ENCODE data around the gene SLC9C2.
"Not testable (repeated sequence)": the region's sequence is repeated elsewhere in the genome, so short reads cannot be mapped to it uniquely, and the experiment has no call there.

Gene SLC9C2

DNA sequence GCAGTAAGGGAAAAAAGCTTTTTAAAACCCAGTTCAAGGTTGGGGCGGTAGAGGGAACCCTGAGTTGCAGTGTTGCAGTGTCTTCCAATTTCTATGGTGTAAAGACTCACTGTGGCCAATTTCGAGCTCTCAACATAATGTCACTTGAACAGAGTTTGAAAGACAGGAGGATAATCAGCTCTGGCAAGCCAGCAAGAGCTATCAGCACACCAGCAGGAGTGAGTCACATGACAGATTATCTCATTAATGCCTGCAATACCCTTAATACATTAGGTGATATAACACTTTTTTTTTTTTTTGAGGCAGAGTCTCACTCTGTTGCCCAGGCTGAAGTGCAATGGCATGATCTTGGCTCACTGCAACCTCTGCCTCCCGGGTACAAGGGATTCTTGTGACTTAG, 22.8 kb downstream of the SLC9C2 start:
- H3K27ac ChIP-seq (ENCODE audit: low read depth, low read length): no peak overlapping the region

DNA sequence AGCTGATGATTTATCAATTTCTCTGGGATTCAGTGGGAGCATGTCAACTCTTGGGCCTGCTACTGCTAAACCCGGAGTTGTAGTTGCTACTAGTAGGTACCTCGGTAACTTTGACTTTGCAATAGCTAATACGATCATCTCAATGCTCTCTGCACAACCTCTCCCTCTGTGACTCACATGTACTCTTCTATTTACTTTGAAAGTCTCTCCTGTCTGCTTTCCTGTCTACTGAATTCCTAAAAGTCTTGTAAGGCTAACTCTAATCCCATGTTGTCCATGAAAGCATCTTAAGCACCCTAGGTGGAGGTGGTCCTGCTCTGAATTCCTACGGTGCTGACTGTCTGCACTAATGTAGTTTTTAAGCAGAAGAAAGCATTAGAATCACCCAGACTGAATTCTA, 29.3 kb downstream of the SLC9C2 start:
- no peaks in the 10 kb centered on the region for H3K4me1 ChIP-seq (ENCODE audit: control insufficient read depth, insufficient read depth, low read length)

More for the DNA sequence above, 22.8 kb downstream of the SLC9C2 start:
- no peaks in the 10 kb centered on the region for H3K27me3 ChIP-seq (ENCODE audit: control insufficient read depth, insufficient read depth, low read length)
- H3K4me1 ChIP-seq (ENCODE audit: control insufficient read depth, insufficient read depth, low read length): no peaks in the 10 kb centered on the region
- no peaks in the 10 kb centered on the region for H3K9me3 ChIP-seq (ENCODE audit: control insufficient read depth, insufficient read depth, low read length)
- no peak overlapping the region for H3K9ac ChIP-seq (ENCODE audit: low read depth, low read length)
- H3K4me3 ChIP-seq (ENCODE audit: low read depth, low read length): no peak overlapping the region
- no peaks in the 10 kb centered on the region for H3K36me3 ChIP-seq (ENCODE audit: control insufficient read depth, insufficient read depth, low read length)

DNA sequence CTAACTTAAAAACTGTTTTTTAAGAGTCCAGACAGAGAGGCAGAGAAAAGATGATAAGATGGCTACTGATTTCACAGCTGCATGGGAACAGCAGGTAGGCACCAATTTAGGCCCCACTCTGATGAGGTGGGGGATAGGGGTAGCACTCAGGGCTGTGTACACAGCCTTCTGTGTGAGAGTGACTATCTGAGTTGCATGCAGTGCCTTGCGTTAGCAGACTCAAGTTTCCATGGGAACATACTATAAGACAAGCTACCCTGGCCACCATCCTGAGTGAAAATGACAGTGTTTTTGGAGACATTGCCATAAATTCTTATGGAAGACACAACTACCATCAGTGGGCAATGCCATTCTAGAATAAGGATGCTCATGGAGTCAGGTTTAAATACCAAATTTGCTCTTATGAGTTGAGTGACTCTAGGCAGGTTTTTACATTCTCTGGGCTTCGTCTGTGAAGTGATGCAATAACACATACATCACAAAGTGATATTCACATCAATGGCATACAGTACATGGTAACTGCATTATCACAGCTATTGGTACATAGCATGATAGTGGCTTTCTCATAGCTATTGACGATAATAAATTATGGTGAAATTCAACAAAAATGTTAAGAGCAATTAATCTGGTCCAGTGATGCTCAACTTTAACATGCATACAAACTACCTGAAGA, 30.5 kb downstream of the SLC9C2 start:
- H3K9me3 ChIP-seq (ENCODE audit: control insufficient read depth, insufficient read depth, low read length): no peaks in the 10 kb centered on the region
- no peak overlapping the region for H3K4me3 ChIP-seq (ENCODE audit: low read depth, low read length)
- H3K9ac ChIP-seq (ENCODE audit: low read depth, low read length): no peak overlapping the region
- no peak overlapping the region for H3K27ac ChIP-seq (ENCODE audit: low read depth, low read length)
- H3K4me1 ChIP-seq (ENCODE audit: control insufficient read depth, insufficient read depth, low read length): no peaks in the 10 kb centered on the region
- no peaks in the 10 kb centered on the region for H3K27me3 ChIP-seq (ENCODE audit: control insufficient read depth, insufficient read depth, low read length)
- no peaks in the 10 kb centered on the region for H3K36me3 ChIP-seq (ENCODE audit: control insufficient read depth, insufficient read depth, low read length)

More for the DNA sequence above, 29.3 kb downstream of the SLC9C2 start:
- Histone ChIP-seq H3K9ac (ENCODE audit: low read depth, low read length) (no peak overlapping the region), H3K9me3 (ENCODE audit: control insufficient read depth, insufficient read depth, low read length) (no peaks in the 10 kb centered on the region), H3K4me3 (ENCODE audit: low read depth, low read length) (no peak overlapping the region), H3K27me3 (ENCODE audit: control insufficient read depth, insufficient read depth, low read length) (no peaks in the 10 kb centered on the region), H3K36me3 (ENCODE audit: control insufficient read depth, insufficient read depth, low read length) (no peaks in the 10 kb centered on the region), H3K27ac (ENCODE audit: low read depth, low read length) (no peak overlapping the region)

DNA sequence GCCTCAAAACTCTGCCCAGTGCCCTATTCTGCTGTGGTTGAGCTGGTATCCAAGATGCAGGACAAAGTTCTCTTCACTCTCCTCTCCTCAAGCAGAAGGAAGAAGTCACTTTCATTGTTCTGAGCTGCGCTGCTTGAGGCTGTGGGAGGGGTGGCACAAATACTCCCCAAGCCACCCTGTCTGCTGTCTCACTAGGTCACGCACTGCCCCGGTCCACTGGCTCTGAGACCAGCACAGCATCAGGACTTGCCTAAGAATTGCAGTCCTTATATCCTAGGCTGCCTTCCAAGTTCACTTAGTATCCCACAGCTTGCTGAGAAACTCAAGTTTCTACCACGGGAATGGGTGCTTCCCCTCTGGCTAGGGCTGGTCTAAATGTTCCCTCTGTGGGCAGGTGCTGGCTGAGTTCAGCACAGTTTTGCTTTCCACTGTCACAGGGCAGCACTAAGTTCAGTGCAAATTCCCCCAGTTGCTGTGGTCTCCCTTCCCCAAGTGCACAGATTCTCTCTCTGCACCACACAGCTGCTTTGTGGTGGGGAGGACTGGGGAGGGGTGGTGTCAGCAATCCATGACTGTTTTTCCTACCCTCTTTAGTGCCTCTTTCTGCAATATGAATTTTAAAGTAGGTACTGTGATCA, 32.4 kb downstream of the SLC9C2 start:
- no peak overlapping the region for H3K27ac ChIP-seq (ENCODE audit: low read depth, low read length)
- H3K9me3 ChIP-seq (ENCODE audit: control insufficient read depth, insufficient read depth, low read length): no peaks in the 10 kb centered on the region
- no peaks in the 10 kb centered on the region for H3K27me3 ChIP-seq (ENCODE audit: control insufficient read depth, insufficient read depth, low read length)
- H3K36me3 ChIP-seq (ENCODE audit: control insufficient read depth, insufficient read depth, low read length): no peaks in the 10 kb centered on the region
- no peak overlapping the region for H3K9ac ChIP-seq (ENCODE audit: low read depth, low read length)
- H3K4me1 ChIP-seq (ENCODE audit: control insufficient read depth, insufficient read depth, low read length): no peaks in the 10 kb centered on the region
- H3K4me3 ChIP-seq (ENCODE audit: low read depth, low read length): no peak overlapping the region

DNA sequence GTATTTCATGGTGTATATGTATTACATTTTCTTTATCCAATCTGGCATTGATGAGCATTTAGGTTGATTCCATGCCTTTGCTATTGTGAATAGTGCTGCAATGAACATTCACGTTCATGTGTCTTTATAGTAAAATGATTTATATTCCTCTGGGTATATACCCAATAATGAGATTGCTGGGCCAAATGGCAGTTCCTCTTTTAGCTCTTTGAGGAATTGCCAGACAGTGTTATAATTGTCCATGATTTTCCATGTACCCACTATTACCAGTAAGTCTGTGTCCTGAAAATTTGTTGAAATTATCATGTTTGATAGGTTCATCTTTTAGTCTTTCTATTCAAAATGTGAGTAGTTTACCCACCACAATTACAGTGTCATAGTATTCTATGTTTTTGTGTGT, 34.4 kb downstream of the SLC9C2 start:
- H3K27ac ChIP-seq (ENCODE audit: low read depth, low read length): no peak overlapping the region
- H3K4me1 ChIP-seq (ENCODE audit: control insufficient read depth, insufficient read depth, low read length): no peaks in the 10 kb centered on the region
- H3K9me3 ChIP-seq (ENCODE audit: control insufficient read depth, insufficient read depth, low read length): no peaks in the 10 kb centered on the region
- H3K27me3 ChIP-seq (ENCODE audit: control insufficient read depth, insufficient read depth, low read length): no peaks in the 10 kb centered on the region
- H3K9ac ChIP-seq (ENCODE audit: low read depth, low read length): no peak overlapping the region
- H3K4me3 ChIP-seq (ENCODE audit: low read depth, low read length): no peak overlapping the region
- H3K36me3 ChIP-seq (ENCODE audit: control insufficient read depth, insufficient read depth, low read length): no peaks in the 10 kb centered on the region

DNA sequence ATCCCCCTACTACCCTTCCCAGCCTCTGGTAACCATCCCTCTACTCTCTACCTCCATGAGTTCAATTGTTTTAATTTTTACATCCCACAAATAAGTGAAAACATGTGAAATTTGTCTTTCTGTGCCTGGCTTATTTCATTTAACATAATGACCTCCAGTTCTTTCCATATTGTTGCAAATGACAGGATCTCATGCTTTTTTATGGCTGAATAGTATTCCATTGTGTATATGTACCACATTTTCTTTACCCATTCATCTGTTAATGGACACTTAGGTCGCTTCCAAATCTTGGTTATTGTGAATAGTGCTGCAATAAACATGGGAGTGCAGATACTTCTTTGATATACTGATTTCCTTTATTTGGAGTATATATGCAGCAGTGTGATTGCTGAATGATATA, 39.0 kb downstream of the SLC9C2 start:
- H3K36me3 ChIP-seq (ENCODE audit: control insufficient read depth, insufficient read depth, low read length); H3K27me3 ChIP-seq (ENCODE audit: control insufficient read depth, insufficient read depth, low read length); H3K4me3 ChIP-seq (ENCODE audit: low read depth, low read length); H3K27ac ChIP-seq (ENCODE audit: low read depth, low read length); H3K4me1 ChIP-seq (ENCODE audit: control insufficient read depth, insufficient read depth, low read length); H3K9me3 ChIP-seq (ENCODE audit: control insufficient read depth, insufficient read depth, low read length); H3K9ac ChIP-seq (ENCODE audit: low read depth, low read length): not testable (repeated sequence)

DNA sequence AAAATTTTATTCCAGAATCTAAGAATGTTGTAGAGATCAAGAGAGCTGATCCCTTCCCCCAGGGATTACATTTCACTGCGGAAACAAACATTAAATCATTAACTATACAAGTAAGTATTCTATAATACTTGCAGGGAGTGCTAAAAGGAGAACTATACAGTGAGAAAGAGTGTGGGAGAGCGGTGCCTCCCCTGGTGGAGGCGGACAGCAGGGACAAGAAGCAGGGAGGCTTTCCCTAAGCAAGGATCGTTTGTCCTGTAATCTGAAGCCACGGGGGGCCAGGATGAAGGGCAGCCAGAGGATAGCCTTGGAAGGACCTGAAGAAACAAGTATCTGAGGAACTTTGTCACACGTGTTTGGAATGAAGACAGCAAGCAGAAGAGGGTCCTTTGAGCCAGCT, 40.1 kb downstream of the SLC9C2 start:
- H3K36me3 ChIP-seq (ENCODE audit: control insufficient read depth, insufficient read depth, low read length): no peaks in the 10 kb centered on the region
- H3K27me3 ChIP-seq (ENCODE audit: control insufficient read depth, insufficient read depth, low read length): no peaks in the 10 kb centered on the region
- no peak overlapping the region for H3K4me3 ChIP-seq (ENCODE audit: low read depth, low read length)
- no peak overlapping the region for H3K9ac ChIP-seq (ENCODE audit: low read depth, low read length)
- no peak overlapping the region for H3K27ac ChIP-seq (ENCODE audit: low read depth, low read length)
- no peaks in the 10 kb centered on the region for H3K4me1 ChIP-seq (ENCODE audit: control insufficient read depth, insufficient read depth, low read length)
- H3K9me3 ChIP-seq (ENCODE audit: control insufficient read depth, insufficient read depth, low read length): no peaks in the 10 kb centered on the region

DNA sequence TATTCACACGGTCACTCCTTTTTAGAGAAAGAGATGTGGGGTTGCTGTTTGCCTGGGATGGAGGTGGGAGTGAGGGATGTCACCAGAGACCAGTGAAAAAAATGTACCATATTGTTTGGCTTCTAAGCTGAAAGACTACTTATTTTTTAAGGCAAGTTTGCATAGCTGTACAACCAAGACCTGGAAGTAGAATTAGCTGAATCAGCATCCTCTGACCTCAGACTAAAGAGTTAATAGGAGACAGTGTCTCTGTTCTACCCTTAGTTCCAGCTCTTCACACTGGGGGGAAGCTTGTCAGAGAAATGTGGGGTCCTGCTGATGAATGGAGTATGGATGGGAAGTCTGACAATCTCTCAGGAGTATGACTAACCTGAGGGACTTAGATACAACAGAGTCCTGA, 41.6 kb downstream of the SLC9C2 start:
- Histone ChIP-seq H3K27ac (ENCODE audit: low read depth, low read length) (no peak overlapping the region), H3K9ac (ENCODE audit: low read depth, low read length) (no peak overlapping the region), H3K36me3 (ENCODE audit: control insufficient read depth, insufficient read depth, low read length) (no peaks in the 10 kb centered on the region), H3K4me3 (ENCODE audit: low read depth, low read length) (no peak overlapping the region), H3K27me3 (ENCODE audit: control insufficient read depth, insufficient read depth, low read length) (no peaks in the 10 kb centered on the region), H3K9me3 (ENCODE audit: control insufficient read depth, insufficient read depth, low read length) (no peaks in the 10 kb centered on the region), H3K4me1 (ENCODE audit: control insufficient read depth, insufficient read depth, low read length) (no peaks in the 10 kb centered on the region)

DNA sequence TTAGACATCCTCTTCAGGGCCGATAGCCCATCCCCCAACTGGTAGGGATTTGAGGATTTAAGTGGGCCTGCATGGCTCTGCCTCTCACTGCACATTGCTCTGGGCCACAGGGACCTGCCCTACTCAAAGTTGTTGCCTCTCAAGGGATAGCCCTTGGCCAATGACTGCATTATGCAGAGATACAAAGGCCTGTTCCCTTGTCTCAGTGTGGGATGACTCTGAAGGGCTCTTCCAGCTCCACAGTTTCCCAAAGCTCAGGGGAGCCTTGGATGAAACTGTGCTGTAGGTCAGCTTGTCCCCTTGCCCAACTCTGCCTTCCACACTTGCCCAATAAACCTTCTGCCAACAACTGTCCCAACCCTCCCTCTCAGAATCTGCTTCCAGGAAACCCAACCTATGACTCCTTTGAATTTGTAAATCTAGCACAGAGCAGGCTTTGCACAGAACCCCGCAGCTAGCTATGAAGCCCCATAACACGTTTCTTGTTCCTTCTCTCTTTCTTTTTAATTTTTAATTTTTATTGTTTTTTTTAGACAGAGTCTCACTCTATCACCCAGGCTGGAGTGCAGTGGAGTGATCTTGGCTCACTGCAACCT, 42.5 kb downstream of the SLC9C2 start:
- no peaks in the 10 kb centered on the region for H3K27me3 ChIP-seq (ENCODE audit: control insufficient read depth, insufficient read depth, low read length)
- H3K36me3 ChIP-seq (ENCODE audit: control insufficient read depth, insufficient read depth, low read length): no peaks in the 10 kb centered on the region
- no peak overlapping the region; the same call in 1 of the 2 replicates for H3K9ac ChIP-seq (ENCODE audit: low read depth, low read length)
- no peaks in the 10 kb centered on the region for H3K4me1 ChIP-seq (ENCODE audit: control insufficient read depth, insufficient read depth, low read length)
- H3K27ac ChIP-seq (ENCODE audit: low read depth, low read length): no peak overlapping the region
- H3K9me3 ChIP-seq (ENCODE audit: control insufficient read depth, insufficient read depth, low read length): no peaks in the 10 kb centered on the region
- no peak overlapping the region for H3K4me3 ChIP-seq (ENCODE audit: low read depth, low read length)

DNA sequence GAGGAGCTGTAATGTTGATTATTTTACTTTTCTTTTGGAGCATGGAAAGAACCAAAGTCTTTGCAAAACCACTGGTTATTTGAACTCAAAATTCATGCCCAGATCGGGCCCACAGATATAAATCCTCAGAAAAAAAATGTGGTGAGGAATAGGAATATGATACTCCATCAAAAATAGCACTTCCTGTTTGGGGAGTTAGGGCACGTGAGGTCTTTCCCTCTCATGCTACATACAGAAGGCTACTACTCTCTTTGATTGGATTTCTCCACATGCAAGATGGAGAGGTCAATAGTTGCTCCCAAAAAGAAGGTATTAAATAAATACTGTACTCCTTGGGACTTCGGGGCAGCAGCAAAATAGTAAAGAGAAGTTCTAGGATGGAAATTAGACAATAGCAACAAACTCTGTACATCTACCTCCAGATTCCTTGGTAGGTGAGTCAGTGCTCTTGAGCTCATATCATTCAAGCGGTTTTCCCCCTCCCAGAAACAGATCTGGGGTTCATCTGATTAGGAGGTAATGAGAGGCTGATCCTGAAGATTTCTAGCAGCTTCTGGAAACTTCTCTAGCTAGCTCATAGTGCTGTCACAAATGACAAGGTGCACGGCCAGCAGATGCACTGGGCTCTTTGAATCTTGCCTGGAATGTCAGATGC, 47.1 kb downstream of the SLC9C2 start:
- H3K9ac ChIP-seq (ENCODE audit: low read depth, low read length): no peak overlapping the region
- H3K9me3 ChIP-seq (ENCODE audit: control insufficient read depth, insufficient read depth, low read length): no peaks in the 10 kb centered on the region
- no peaks in the 10 kb centered on the region for H3K27me3 ChIP-seq (ENCODE audit: control insufficient read depth, insufficient read depth, low read length)
- H3K36me3 ChIP-seq (ENCODE audit: control insufficient read depth, insufficient read depth, low read length): no peaks in the 10 kb centered on the region
- H3K27ac ChIP-seq (ENCODE audit: low read depth, low read length): no peak overlapping the region
- H3K4me1 ChIP-seq (ENCODE audit: control insufficient read depth, insufficient read depth, low read length): no peaks in the 10 kb centered on the region
- no peak overlapping the region for H3K4me3 ChIP-seq (ENCODE audit: low read depth, low read length)
